ENCODE data around the gene CST5. TPM values are rescaled to one million over a fixed set of nuclear protein-coding genes. Genes with fewer than 3 reads are reported as not detected.
"Not testable (repeated sequence)": the region's sequence is repeated elsewhere in the genome, so short reads cannot be mapped to it uniquely, and the experiment has no call there.

CST5 gene
- polyA plus RNA-seq, 4 donors: 0.16 TPM; not detected in 3

DNA sequence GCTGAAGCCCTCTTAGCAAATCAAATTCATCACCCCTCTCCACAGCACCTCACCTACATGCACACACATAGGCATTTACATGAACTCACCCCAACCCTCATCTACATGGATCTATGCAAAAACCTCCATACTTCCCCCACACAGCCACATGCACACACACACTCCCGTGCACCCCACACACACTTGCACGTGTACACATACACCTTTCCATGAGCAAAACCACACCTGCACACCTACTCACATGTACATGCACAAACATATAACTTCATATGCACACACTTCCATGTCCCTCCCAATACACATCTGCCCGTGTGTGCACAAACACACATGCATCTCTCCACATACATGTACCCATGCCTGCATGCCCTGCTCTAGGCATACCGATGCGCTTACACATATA is 23.3 kb downstream of the CST5 start:
- FAIRE-seq (no peak), DNase-seq (no peak)
- H3K4me3 ChIP-seq (ENCODE audit: low read depth in 1 of 3, low read length in 3 of 3): no peak overlapping the region
- no peaks in the 10 kb centered on the region for H3K4me1 ChIP-seq (ENCODE audit: control insufficient read depth in 3 of 3, insufficient read depth in 2 of 3, low read depth in 1 of 3, low read length in 2 of 3)
- 88 to 92% (median 90%) methylated on average over 5 of the region's 5 CpGs for WGBS, 3 donors
- no peaks in the 10 kb centered on the region for H3K27me3 ChIP-seq (ENCODE audit: control insufficient read depth in 3 of 3, insufficient read depth in 3 of 3, low read length in 3 of 3)
- no peak overlapping the region for H3K27ac ChIP-seq (ENCODE audit: low read depth in 1 of 3, low read length in 2 of 3)
- H3K36me3 ChIP-seq (ENCODE audit: control insufficient read depth in 3 of 3, insufficient read depth in 2 of 3, low read depth in 1 of 3, low read length in 3 of 3): no peaks in the 10 kb centered on the region
- no peaks in the 10 kb centered on the region for H3K9me3 ChIP-seq (ENCODE audit: control insufficient read depth in 2 of 2, insufficient read depth in 1 of 2, low read depth in 1 of 2, low read length in 1 of 2)

DNA sequence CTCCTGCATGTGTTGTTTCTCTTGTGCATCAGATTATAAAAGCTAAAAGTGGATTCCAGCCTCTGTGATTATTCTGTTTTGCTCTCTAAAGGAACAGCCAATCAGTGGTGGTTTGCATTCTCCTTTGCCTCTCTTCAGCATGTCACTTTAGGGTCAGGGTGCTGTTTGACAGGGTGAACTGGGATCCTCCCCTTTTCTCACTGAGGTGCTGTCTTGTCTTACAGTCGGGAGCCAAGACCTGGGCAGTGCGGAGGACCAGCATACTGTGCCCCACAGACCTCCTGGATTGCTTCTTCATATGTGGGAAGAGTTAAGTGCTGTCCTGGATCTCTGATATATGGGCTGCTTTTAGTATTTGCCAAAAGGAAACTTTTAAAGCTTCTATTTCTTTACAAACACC is 37.9 kb downstream of the CST5 start:
- Histone ChIP-seq H3K4me3 (ENCODE audit: low read depth in 1 of 3, low read length in 3 of 3) (no peak overlapping the region), H3K4me1 (ENCODE audit: control insufficient read depth in 3 of 3, insufficient read depth in 2 of 3, low read depth in 1 of 3, low read length in 2 of 3) (no peaks in the 10 kb centered on the region), H3K9me3 (ENCODE audit: control insufficient read depth in 2 of 2, insufficient read depth in 1 of 2, low read depth in 1 of 2, low read length in 1 of 2) (no peaks in the 10 kb centered on the region), H3K36me3 (ENCODE audit: control insufficient read depth in 3 of 3, insufficient read depth in 2 of 3, low read depth in 1 of 3, low read length in 3 of 3) (no peaks in the 10 kb centered on the region), H3K27me3 (ENCODE audit: control insufficient read depth in 3 of 3, insufficient read depth in 3 of 3, low read length in 3 of 3) (no peaks in the 10 kb centered on the region), H3K27ac (ENCODE audit: low read depth in 1 of 3, low read length in 2 of 3) (no peak overlapping the region)
- 60 to 67% (median 62%) methylated on average over 2 of the region's 2 CpGs for WGBS, 3 donors
- FAIRE-seq (no peak), DNase-seq (no peak)

DNA sequence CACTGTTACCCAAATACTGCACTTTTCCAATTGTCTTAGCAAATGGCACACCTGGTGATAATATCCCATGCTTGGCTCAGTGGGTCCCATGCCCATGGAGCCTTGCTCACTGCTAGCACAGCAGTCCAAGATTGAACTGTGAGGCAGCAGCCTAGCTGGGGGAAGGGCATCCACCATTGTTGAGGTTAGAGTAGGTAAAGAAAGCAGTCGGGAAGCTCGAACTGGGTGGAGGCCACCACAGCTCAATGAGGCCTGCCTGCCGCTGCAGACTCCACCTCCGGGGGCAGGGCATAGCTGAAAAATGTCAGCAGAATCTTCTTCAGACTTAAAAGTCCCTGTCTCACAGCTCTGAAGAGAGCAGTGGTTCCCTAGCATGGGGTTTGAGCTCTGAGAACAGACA is 43.8 kb downstream of the CST5 start:
- 63 to 83% (median 63%) methylated on average over 2 to 4 of the region's 4 CpGs for WGBS, 3 donors
- no peak for FAIRE-seq

DNA sequence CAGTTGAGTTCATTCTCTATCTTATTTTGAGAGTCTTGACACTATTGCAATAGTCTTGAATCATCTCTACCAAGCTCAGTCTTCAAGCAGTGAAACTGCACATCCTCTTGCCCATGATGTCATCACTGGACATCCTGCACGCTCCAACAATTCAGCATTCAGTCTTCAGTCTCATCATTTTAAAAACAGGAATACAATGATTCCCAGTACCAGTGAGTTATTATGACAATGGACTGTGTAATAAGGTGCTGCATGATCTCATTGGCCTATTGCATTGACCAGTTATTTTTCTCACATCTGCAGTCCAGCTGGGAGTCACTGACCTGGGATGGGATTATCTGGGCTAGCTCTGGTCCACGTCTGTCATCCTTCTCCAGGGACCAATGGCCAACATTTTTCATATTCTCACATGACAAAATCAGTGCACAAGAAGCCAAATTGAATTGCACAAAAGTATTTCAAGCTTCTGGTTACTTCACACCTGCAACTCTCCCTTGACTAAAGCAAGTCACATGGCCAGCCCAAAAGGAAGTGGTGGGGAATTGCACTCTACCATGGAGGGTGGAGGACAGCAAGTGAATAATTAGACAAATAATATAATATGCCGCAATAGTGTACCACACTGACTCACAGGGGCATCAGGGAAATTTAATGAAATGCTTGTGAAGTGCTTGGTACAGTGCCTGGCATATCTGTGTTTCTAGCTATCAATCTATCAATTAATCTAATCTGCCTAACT is 46.6 kb downstream of the CST5 start:
- WGBS, 3 donors: 42 to 60% (median 56%) methylated on average over 3 of the region's 3 CpGs
- DNase-seq: no peak

More for the DNA sequence above, 43.8 kb downstream of the CST5 start:
- Histone ChIP-seq H3K27me3 (ENCODE audit: control insufficient read depth in 3 of 3, insufficient read depth in 3 of 3, low read length in 3 of 3) (no peaks in the 10 kb centered on the region), H3K36me3 (ENCODE audit: control insufficient read depth in 3 of 3, insufficient read depth in 2 of 3, low read depth in 1 of 3, low read length in 3 of 3) (no peaks in the 10 kb centered on the region), H3K27ac (ENCODE audit: low read depth in 1 of 3, low read length in 2 of 3) (no peak overlapping the region), H3K4me1 (ENCODE audit: control insufficient read depth in 3 of 3, insufficient read depth in 2 of 3, low read depth in 1 of 3, low read length in 2 of 3) (no peaks in the 10 kb centered on the region), H3K4me3 (ENCODE audit: low read depth in 1 of 3, low read length in 3 of 3) (no peak overlapping the region), H3K9me3 (ENCODE audit: control insufficient read depth in 2 of 2, insufficient read depth in 1 of 2, low read depth in 1 of 2, low read length in 1 of 2) (no peaks in the 10 kb centered on the region)
- no peak for DNase-seq

DNA sequence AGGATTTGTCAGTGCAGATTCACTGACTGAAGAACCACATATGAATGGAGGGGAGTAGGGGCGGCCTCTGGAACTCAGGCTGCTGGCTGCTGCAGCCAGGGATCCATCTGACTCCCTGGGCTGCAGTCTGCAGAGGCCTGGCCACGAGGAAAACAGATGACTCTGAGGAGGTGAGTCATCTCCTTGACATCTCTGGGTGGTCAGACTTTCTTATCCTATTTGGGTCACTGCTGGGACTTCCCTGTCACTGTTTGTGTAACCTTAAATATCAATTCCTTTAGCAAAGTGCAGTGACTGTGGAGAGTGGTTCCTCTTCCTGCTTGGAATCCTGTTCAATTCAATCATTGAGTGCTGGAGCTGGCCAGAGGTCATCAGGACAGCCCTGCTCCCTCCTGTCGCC is 47.6 kb downstream of the CST5 start:
- DNase-seq; H3K4me1 ChIP-seq (ENCODE audit: control insufficient read depth in 3 of 3, insufficient read depth in 2 of 3, low read depth in 1 of 3, low read length in 2 of 3); H3K27me3 ChIP-seq (ENCODE audit: control insufficient read depth in 3 of 3, insufficient read depth in 3 of 3, low read length in 3 of 3); H3K36me3 ChIP-seq (ENCODE audit: control insufficient read depth in 3 of 3, insufficient read depth in 2 of 3, low read depth in 1 of 3, low read length in 3 of 3); H3K4me3 ChIP-seq (ENCODE audit: low read depth in 1 of 3, low read length in 3 of 3); H3K9me3 ChIP-seq (ENCODE audit: control insufficient read depth in 2 of 2, insufficient read depth in 1 of 2, low read depth in 1 of 2, low read length in 1 of 2); H3K27ac ChIP-seq (ENCODE audit: low read depth in 1 of 3, low read length in 2 of 3); FAIRE-seq: not testable (repeated sequence)
- 26 to 35% (median 30%) methylated on average over 3 of the region's 3 CpGs for WGBS, 3 donors

More for the DNA sequence above, 46.6 kb downstream of the CST5 start:
- FAIRE-seq: no peak
- H3K4me3 ChIP-seq (ENCODE audit: low read depth in 1 of 3, low read length in 3 of 3): no peak overlapping the region
- no peaks in the 10 kb centered on the region for H3K36me3 ChIP-seq (ENCODE audit: control insufficient read depth in 3 of 3, insufficient read depth in 2 of 3, low read depth in 1 of 3, low read length in 3 of 3)
- H3K4me1 ChIP-seq (ENCODE audit: control insufficient read depth in 3 of 3, insufficient read depth in 2 of 3, low read depth in 1 of 3, low read length in 2 of 3): no peaks in the 10 kb centered on the region
- no peak overlapping the region for H3K27ac ChIP-seq (ENCODE audit: low read depth in 1 of 3, low read length in 2 of 3)
- no peaks in the 10 kb centered on the region for H3K27me3 ChIP-seq (ENCODE audit: control insufficient read depth in 3 of 3, insufficient read depth in 3 of 3, low read length in 3 of 3)
- H3K9me3 ChIP-seq (ENCODE audit: control insufficient read depth in 2 of 2, insufficient read depth in 1 of 2, low read depth in 1 of 2, low read length in 1 of 2): no peaks in the 10 kb centered on the region

DNA sequence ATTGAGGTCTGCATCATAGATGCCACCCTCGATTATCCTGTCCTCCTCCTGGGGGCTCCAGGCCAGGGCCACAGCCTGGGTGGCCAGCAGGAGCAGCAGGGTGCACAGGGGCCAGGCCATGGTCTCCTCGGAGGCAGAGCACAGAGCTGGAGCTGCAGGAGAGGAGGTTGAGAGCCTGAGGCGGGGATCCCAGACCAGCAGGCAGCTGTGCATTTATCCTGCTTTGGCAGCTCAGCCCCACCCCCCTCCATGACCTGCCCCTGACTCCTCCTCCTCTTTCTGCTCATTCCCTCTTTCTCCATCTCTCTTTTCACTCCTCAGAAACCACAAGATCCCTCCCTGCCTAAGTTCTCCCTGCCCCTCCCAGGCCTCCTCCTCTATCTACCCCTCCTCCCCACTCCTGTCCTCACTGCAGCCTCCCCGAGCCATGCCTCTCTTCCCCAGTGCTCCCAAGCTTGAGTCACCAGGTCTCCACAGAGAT is 53.0 kb downstream of the CST5 start, which contains the start of gene CST2:
Gene CST2, minus strand, starts transcription at position 189 of the 481 bp plus-strand sequence. Its CDS starts 69 bp downstream, at position 120.
- DNase-seq: no peak
- FAIRE-seq: no peak
- no peak within 1 kb of the TSS for H3K4me3 ChIP-seq (ENCODE audit: low read depth in 1 of 3, low read length in 3 of 3)

More for the DNA sequence above, 53.0 kb downstream of the CST5 start, which contains the start of gene CST2:
- no peaks in the 10 kb centered on the region for H3K9me3 ChIP-seq (ENCODE audit: control insufficient read depth in 2 of 2, insufficient read depth in 1 of 2, low read depth in 1 of 2, low read length in 1 of 2)
- no peaks in the 10 kb centered on the region for H3K36me3 ChIP-seq (ENCODE audit: control insufficient read depth in 3 of 3, insufficient read depth in 2 of 3, low read depth in 1 of 3, low read length in 3 of 3)
- no peaks in the 10 kb centered on the region for H3K27me3 ChIP-seq (ENCODE audit: control insufficient read depth in 3 of 3, insufficient read depth in 3 of 3, low read length in 3 of 3)
- WGBS, 3 donors: 38 to 51% (median 46%) methylated on average over 3 to 4 of the region's 4 CpGs
- H3K27ac ChIP-seq (ENCODE audit: low read depth in 1 of 3, low read length in 2 of 3): no peak within 1 kb of the TSS
- no peaks in the 10 kb centered on the region for H3K4me1 ChIP-seq (ENCODE audit: control insufficient read depth in 3 of 3, insufficient read depth in 2 of 3, low read depth in 1 of 3, low read length in 2 of 3)

Other genes starting within 250 kb of the CST5 start
- gene CST3, start 241.8 kb downstream of the CST5 start, polyA plus RNA-seq: 100 to 1,000 TPM; 443 to 907 (median 470) TPM
- not detected for gene CST4, start 190.7 kb downstream of the CST5 start, polyA plus RNA-seq
- not detected for gene CST1, start 128.8 kb downstream of the CST5 start, polyA plus RNA-seq
- under 1 TPM in 1 of 4 donors, not detected in 3; 0.31 TPM for gene CST2, start 53.0 kb downstream of the CST5 start, polyA plus RNA-seq
- under 1 TPM in 1 of 4 donors, not detected in 3; 0.19 TPM for gene GGTLC1, start 109.0 kb upstream of the CST5 start, polyA plus RNA-seq

All from small intestine (tissue), 7 donors.